ENCODE data around the gene IFNLR1.

DNA sequence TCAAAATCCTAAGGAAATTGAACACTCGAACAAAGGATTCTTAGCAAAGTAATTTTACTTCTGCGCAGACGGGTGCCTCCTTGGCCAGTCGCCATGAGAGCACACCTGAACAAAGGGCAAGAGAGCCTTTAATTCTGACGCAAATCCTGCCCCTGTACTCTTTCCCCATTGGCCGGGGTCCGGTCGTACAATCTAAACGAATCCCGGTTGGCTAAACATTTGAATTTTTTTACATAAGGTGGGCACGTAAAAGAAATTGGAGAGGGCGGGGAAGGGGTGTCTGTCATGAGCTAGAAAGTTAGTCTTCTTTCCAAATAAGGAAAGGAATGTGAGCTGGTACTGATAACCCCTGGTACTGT lies 35.9 kb downstream of the IFNLR1 start:
- TF ChIP-seq GATA2 (IDR thresholded peaks at IDR 0.05; ENCODE audit: low read depth, low read length): no peak
- no peak for TF ChIP-seq GATA3 (IDR thresholded peaks at IDR 0.05; ENCODE audit: low read depth, low read length)

Data from SH-SY5Y (cell line).